Sigmoid colon (tissue), 4 donors: ENCODE measurements around the gene NT5C1B.

Experiments used
- CTCF ChIP-seq, 4 experiments: fragments of 450-650 bp in 3 of 4; fragments of 200-600 bp in 1 of 4; IDR thresholded peaks; one replicate each; pipeline ENCODE4 v1.5.1; 2016 to 2019; ENCODE audit warnings: antibody characterized with exemption in 4 of 4, mild to moderate bottlenecking in 3 of 4, moderate library complexity in 2 of 4
- EP300 ChIP-seq, 4 donors: sonication (generic); formaldehyde crosslinking; IDR thresholded peaks; one replicate each; pipeline ENCODE4 v1.6.1; 2017; ENCODE audit warnings: antibody characterized with exemption in 4 of 4
- POLR2A ChIP-seq, 2 donors: fragments of 450-650 bp; IDR thresholded peaks; one replicate each; pipeline ENCODE4 v1.6.1; 2016; ENCODE audit warnings: antibody characterized with exemption in 2 of 2, mild to moderate bottlenecking in 2 of 2, moderate library complexity in 2 of 2
- POLR2AphosphoS5 ChIP-seq, 4 donors: sonication (generic); formaldehyde crosslinking; IDR thresholded peaks; one replicate each; pipeline ENCODE4 v1.6.1; 2017; ENCODE audit warnings: antibody characterized with exemption in 4 of 4

- no peak for TF ChIP-seq CTCF (IDR thresholded peaks at IDR 0.05)
- TF ChIP-seq POLR2A (IDR thresholded peaks at IDR 0.05) = no peak
- no peak for TF ChIP-seq EP300 (IDR thresholded peaks at IDR 0.05)
- TF ChIP-seq POLR2AphosphoS5 (IDR thresholded peaks at IDR 0.05) = peak in 3 of 4 donors; percentile 22 to 46 (median 32)
These were observed 71.0 kb downstream of the NT5C1B start for GRCh38 chr2:18518116-18519111.
